PC-9 (cell line): ENCODE measurements around the gene SPATA31E1.

Experiments used
- EZH2 ChIP-seq: fragments of 200-600 bp; sonication (generic); IDR thresholded peaks from 2 replicates; pipeline ENCODE4 v1.8.0; 2017; ENCODE audit warnings: antibody characterized with exemption, low read depth
- TF ChIP-seq, protein P1 (sequence below): fragments of 200-600 bp; sonication (generic); conservative IDR thresholded peaks from 2 replicates; pipeline ENCODE4 v1.6.1; 2017; ENCODE audit warnings: mixed run types, antibody characterized with exemption, mild to moderate bottlenecking, moderate library complexity

DNA sequence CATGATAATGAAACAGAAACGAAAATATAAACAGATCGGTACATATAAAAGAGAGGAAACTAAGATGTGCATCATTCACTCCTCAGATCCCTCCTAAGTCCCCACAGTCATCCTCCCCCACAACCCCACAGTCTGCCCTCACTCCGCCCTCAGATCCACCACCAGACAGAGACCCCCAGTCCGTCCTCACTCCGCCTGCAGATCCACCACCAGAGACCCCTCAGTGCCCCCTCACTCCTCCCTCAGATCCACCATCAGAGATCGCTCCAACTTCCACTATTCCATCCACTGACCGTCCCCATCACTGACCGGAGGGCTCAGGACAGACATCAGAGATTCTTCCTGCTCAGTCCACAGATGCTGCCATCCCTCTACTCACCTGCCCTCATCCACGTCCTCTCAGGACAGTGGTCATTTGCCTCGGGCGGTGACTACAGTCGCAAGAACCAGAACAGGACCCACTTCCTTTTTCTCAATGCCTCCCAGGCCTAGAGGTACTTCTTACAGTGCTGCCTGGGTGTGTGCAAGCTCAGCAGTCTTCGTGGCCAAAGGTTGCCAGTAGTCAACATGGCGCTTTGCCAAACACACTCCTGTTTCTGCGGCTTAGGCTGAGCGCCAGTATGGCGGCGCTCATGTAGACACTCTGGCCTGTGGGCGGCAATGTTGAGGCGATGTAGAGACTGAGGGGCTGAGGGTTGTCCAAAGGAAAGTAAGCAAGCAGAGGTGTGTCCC is 26.8 kb downstream of the SPATA31E1 start:
- TF ChIP-seq, protein P1, sequence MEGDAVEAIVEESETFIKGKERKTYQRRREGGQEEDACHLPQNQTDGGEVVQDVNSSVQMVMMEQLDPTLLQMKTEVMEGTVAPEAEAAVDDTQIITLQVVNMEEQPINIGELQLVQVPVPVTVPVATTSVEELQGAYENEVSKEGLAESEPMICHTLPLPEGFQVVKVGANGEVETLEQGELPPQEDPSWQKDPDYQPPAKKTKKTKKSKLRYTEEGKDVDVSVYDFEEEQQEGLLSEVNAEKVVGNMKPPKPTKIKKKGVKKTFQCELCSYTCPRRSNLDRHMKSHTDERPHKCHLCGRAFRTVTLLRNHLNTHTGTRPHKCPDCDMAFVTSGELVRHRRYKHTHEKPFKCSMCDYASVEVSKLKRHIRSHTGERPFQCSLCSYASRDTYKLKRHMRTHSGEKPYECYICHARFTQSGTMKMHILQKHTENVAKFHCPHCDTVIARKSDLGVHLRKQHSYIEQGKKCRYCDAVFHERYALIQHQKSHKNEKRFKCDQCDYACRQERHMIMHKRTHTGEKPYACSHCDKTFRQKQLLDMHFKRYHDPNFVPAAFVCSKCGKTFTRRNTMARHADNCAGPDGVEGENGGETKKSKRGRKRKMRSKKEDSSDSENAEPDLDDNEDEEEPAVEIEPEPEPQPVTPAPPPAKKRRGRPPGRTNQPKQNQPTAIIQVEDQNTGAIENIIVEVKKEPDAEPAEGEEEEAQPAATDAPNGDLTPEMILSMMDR = no peak
- no peak for TF ChIP-seq EZH2
